Chondrocyte (in vitro differentiated cells): Measurements from ENCODE around the gene UBA3. TPM values are rescaled to one million over a fixed set of nuclear protein-coding genes. Genes with fewer than 3 reads are reported as not detected.

ENCODE experiments used
- DNase-seq: peaks from one replicate; pipeline ENCODE4 v3.0.0; 2021; ENCODE audit warnings: mixed read lengths, low spot score
- H3K27ac Mint-ChIP-seq: one replicate; pipeline ENCODE4 v1.8.0; 2021; ENCODE audit warnings: mild to moderate bottlenecking, moderate library complexity, mixed read lengths; ENCODE audit not compliant: unreplicated experiment
- H3K27me3 Mint-ChIP-seq: 2 replicates; pipeline ENCODE4 v1.8.0; 2021; ENCODE audit warnings: low read depth, mixed read lengths
- H3K36me3 Mint-ChIP-seq: 2 replicates; pipeline ENCODE4 v1.8.0; 2021; ENCODE audit warnings: low read depth, mixed read lengths
- H3K4me1 Mint-ChIP-seq: 2 replicates; pipeline ENCODE4 v1.8.0; 2021; ENCODE audit warnings: low read depth, mild to moderate bottlenecking, mixed read lengths
- H3K4me3 Mint-ChIP-seq: one replicate; pipeline ENCODE4 v1.8.0; 2021; ENCODE audit warnings: mild to moderate bottlenecking, moderate library complexity, mixed read lengths; ENCODE audit not compliant: unreplicated experiment
- H3K9me3 Mint-ChIP-seq: 2 replicates; pipeline ENCODE4 v1.8.0; 2021; ENCODE audit warnings: low read depth, mixed read lengths
- CTCF ChIP-seq: fragments of 200-600 bp; sonication (generic); IDR thresholded peaks from 2 replicates; pipeline ENCODE4 v1.5.0; 2021; ENCODE audit warnings: antibody characterized with exemption, mild to moderate bottlenecking, moderate library complexity
- total RNA-seq: library from RNA; stranded (reverse); gene quantifications from 3 replicates; pipeline ENCODE4 v1.2.1, GENCODE V29; 2021

UBA3 gene
- total RNA-seq, 1 donor from 2014 or later = 58.3 TPM

GRCh38 chr3:69084326-69085167 lies 4.4 kb upstream of the UBA3 start, which contains the start of gene ARL6IP5:
Gene ARL6IP5, plus strand, starts transcription at chr3:69084937. Its CDS starts 111 bp downstream, at chr3:69085048.
- DNase-seq = peak; percentile 98
- Mint-ChIP-seq H3K27me3 (no peaks in the 10 kb centered on the region), H3K9me3 (no peaks in the 10 kb centered on the region), H3K36me3 (no peaks in the 10 kb centered on the region), H3K4me3 (peak within 1 kb of the TSS; percentile 92), H3K4me1 (peaks cover 78% of the 10 kb centered on the region), H3K27ac (peak within 1 kb of the TSS; percentile 95)
- no peak for TF ChIP-seq CTCF

- Mint-ChIP-seq H3K36me3 (no peaks in the 10 kb centered on the region), H3K4me1 (peaks cover 78% of the 10 kb centered on the region), H3K27me3 (no peaks in the 10 kb centered on the region), H3K9me3 (no peaks in the 10 kb centered on the region), H3K27ac (peak overlapping the region; percentile 95), H3K4me3 (peak overlapping the region; percentile 49)
- no peak for DNase-seq
- no peak for TF ChIP-seq CTCF
Measured at GRCh38 chr3:69082805-69083204, 2.6 kb upstream of the UBA3 start.

- no peak for TF ChIP-seq CTCF
- Mint-ChIP-seq H3K27ac (peak overlapping the region; percentile 95), H3K9me3 (no peaks in the 10 kb centered on the region), H3K27me3 (no peaks in the 10 kb centered on the region), H3K4me1 (peaks cover 77% of the 10 kb centered on the region), H3K36me3 (no peaks in the 10 kb centered on the region), H3K4me3 (no peak overlapping the region)
- no peak for DNase-seq
Measured at GRCh38 chr3:69082361-69082760, 2.2 kb upstream of the UBA3 start.

GRCh38 chr3:69081583-69082262 lies 1.6 kb upstream of the UBA3 start:
- no peak for DNase-seq
- Mint-ChIP-seq H3K4me1 (peaks cover 75% of the 10 kb centered on the region), H3K27me3 (no peaks in the 10 kb centered on the region), H3K4me3 (no peak overlapping the region), H3K27ac (peak overlapping the region; percentile 95), H3K9me3 (no peaks in the 10 kb centered on the region), H3K36me3 (peaks cover 1% of the 10 kb centered on the region)
- TF ChIP-seq CTCF = no peak
